CD4-positive, alpha-beta T cell treated with Interleukin-1 beta for 1 hour (primary cell): ENCODE results near the gene PNKP.

ENCODE experiments used
- DNase-seq, 2 donors: peaks; one replicate each; pipeline ENCODE4 v3.0.0-alpha.2; 2020 to 2022

Gene PNKP

DNA sequence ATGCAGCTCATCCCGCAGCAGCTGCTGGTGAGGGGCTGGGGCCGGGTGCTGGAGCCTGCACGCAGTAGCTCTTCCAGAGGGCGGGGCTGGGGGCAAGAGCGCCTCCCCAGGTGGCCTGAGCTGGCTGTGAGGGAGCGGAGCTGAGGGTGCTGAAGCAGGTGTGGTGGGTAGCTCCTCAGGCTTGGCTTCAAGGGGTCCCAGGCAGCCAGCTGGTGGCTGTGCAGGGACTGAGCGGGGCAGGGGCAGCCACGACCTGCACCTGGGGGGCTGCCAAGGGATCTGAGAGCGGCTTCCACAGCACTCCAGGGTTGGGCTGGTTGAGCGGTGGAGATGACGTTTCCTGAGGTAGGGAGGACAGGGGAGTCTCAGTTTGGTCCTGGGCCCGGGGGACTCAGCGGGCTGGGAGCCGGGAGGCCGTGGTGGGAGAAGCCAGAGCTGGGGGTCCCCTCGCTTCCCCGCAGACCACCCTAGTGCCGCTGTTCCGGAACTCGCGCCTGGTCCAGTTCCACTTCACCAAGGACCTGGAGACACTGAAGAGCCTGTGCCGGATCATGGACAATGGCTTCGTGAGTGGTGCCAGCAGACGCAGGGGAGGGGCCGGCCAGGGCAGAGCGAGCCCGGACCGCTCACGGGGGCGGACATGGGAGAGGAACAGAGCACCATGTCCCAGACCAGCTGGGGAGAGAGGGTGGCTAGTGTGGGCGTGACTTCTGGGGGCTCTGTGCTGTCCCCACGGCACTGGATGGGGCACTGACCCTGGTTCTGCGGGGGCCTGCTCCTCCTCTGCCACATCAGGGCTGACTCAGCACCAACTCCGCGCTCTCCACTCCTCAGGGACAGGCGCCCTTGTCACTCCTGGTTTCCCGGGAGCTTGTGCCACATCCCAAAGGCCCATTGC, 9.0 kb downstream of the PNKP start:
- DNase-seq: no peak

DNA sequence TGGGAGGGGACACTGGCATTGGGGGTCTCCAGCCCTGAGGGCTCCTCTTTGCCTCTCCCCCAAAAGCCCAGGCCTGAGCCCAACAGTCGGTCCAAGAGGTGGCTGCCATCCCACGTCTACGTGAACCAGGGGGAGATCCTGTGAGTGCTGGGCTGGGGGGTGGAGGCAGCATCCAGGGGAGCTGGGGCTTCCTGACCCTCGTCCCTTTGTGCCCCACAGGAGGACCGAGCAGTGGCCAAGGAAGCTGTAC, 9.6 kb downstream of the PNKP start:
- no peak for DNase-seq

GRCh38 chr19:49857061-49857837, 10.1 kb downstream of the PNKP start:
- DNase-seq: no peak

DNA sequence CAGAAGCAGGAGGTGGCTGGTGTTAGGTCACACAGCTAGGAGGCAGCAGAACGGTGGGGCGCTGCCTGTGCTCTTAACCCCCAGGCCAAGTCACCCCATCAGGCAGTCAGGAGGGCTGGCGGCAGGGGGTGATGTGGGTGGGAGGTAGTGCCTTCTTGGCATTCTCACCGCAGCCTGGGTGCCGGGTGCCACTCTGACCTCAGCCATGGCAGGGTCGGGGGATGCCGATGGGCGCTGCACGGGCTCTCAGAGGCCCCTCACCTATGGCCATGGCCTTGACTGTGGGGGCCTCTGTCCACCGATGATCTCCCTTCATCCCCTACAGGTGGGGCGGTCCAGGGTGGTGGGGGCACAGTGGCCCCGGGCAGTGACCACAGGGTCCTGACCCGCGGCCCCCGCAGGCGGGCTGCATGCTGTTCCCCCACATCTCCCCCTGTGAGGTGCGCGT, 10.8 kb downstream of the PNKP start:
- no peak for DNase-seq

DNA sequence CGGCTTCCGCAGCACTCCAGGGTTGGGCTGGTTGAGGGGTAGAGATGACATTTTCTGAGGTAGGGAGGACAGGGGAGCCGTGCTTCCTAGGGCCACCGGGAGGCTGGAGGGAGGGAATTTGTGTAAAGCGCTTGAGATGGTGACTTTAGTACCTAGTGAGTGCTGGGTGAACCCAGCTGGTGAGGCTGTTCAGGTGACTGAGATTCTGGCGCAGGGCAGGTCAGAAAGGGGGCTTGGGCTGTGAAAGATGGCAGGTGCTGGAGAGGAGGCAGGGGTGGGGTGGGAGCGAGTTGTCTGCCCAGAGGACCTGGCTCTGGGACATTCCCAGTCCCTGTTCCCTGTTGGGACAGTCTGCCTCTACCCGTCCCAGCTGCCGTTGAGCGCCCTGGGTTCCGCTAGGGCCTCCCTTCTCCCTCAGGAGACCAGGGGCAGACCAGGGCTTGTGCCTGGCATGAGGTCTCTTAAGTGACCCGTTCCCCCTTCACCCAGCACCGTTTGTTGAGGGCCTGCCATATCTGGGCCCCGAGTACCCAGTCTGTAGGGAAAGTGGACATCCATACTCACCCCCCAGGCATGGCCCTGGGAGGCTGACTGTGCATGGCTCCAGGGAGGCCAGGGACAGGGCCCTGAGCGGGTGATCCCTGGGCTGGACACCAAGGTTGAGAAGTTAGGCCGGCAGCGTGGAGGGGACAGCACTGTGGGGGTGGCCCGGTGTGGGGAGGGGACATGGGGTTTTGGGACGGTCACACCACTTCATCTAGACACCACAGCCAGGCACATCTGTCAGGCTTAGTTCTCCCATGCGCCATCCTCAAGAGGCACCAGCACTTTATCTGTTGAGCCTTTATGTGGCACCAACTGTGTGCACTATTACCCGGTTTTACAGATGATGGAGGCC, 11.5 kb downstream of the PNKP start:
- DNase-seq: no peak

GRCh38 chr19:49855277-49855675, 12.1 kb downstream of the PNKP start:
- DNase-seq: no peak

DNA sequence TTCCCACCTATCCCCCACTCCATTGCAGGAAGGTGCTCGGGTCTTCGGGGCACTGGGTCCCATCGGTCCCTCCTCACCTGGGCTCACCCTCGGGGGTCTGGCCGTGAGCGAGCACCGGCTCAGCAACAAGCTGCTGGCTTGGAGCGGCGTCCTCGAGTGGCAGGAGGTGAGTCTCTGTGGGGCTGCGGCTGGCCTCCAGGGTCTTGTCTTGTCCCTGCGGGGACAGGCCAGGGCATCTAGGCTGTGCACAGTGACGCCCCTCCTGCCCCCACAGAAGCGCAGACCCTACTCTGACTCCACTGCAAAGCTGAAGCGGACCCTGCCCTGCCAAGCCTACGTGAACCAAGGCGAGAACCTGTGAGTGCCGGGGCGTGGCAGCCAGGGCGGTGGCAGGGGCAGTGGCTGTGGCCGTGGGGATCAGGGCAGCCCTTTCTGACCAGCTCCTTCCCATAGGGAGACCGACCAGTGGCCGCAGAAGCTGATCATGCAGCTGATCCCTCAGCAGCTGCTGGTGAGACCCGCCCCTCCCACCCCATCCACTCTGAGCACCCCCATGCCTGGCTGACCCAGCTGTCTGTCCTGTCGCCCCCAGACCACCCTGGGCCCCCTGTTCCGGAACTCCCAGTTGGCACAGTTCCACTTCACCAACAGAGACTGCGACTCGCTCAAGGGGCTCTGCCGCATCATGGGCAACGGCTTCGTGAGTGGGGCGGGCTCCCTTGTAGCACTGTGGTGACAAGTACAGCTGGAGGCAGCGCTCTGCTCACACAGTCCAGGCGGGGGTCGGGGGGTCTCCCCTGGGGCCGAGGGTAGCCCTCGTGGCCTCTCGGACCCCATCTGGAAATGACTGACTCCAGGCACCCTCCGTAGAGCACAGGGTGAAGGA, 12.8 kb downstream of the PNKP start:
- no peak for DNase-seq

GRCh38 chr19:49853852-49854377, 13.5 kb downstream of the PNKP start:
- no peak for DNase-seq

DNA sequence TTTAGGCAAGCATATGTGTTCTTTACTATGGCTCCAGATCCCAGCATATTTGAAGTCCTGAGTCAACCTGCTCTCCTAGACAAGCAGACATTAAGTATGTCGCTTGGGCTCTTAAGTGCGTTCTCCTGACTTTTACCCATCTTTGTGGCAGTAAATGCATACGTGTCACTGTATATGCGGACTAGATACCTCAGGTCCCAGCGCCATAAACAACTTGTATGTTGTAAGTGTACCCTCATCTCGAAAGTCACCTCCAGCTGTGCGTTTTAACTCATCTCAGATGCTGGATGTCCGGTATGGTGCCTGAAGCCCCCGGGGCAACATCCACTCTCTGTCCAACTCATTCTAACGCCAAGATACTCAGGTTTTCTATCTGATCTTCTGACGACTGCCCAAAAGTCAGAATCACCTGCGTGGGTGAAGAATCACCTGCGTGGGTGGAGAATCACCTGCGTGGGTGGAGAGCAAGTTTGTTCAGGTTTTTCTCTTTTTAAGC, 14.7 kb downstream of the PNKP start:
- no peak for DNase-seq

DNA sequence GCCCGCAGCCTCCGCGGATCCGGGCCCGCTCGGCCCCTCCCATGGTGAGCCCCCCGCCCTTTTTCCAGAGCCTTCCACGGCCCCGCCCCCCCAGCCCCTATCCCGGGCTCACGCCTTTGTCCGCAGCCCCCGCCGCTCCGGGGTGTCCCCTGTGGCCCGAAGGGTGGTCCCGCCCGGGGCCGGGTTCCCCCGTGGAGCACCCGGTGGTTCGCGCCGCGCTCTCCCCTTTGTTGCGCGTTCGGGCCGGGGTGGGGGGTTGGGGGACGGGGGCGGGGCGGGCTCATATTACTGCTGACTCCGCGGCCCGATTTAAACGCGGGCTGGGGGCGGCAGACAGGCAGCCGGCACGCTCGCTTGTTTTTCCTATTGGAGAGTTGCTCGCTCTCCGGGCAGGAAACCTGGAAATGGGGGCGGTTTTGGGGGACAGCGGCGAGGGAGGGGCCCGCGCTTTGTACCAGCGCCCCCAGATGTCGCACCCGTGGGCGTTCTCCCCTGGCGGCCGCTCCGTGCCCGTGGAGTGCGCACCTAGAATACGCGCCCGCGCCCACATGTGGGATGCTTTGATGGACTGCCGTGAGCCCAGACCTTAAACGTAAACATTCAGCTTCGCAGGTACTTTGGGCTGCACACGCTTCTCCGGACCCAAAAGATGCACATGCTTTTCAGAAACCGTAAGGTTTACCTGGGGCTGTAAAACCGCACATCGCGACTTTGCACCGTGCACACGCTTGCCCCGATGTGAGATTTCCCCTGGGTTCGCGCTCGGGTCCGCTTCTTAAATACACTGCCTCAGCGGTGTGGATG, 15.7 kb downstream of the PNKP start:
- peak; percentile 39 to 43 for DNase-seq

GRCh38 chr19:49850487-49851342, 16.7 kb downstream of the PNKP start, which contains the start of gene PTOV1:
Gene PTOV1, plus strand, starts transcription at chr19:49851159.
- peak; percentile 90 to 91 for DNase-seq

DNA sequence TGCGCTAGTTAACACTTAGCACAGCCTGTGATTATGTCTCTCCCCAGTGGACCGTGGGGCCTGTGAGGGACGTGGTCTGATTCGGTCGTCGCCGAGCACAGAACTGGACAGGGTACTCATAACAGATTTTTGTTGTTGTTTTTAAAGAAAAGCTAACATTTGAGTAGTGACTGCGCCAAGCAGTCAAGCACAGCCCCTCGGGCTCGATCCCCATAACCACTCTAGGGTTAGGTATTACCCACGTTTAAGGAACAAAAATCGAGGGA, 17.2 kb downstream of the PNKP start:
- no peak for DNase-seq

DNA sequence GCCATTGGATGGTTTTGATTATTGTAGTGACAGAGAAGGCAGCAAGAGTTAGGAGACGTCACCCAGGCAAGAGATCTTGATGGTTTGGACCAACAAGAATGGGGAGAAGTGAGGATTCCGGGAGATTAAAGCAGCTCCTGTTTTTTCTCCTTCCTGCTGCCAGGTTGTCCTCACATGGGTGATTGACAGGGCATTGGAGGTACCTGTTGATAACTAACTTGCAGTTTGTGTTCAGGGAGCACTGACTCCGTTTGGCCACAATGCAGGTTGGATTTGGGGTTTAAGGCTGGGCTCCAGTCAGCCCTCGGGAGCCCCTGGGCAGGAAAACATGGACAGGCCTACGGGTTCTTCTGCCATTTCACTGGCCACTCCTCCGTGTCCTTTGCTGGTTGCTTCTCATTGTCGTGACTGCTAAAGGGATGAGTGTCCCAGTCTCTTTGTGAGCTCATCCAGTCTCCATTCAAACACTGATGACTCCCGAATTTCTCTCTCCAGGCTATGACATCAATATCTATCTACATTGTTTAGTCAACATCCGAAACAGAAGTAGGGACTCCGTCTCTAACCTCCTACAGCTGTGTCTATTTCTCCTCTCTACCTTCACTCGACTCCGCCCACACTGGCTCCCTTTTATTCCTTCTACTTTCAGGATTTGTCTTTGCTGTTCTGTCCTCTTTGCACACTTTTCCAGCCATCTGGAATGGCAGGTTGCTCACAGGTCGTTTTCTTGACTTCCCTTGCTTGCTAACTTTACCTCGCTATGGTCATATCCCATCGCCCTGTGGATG, 17.7 kb downstream of the PNKP start:
- DNase-seq: no peak

- no peak for DNase-seq
Observed at GRCh38 chr19:49848938-49849337, 18.4 kb downstream of the PNKP start.

DNA sequence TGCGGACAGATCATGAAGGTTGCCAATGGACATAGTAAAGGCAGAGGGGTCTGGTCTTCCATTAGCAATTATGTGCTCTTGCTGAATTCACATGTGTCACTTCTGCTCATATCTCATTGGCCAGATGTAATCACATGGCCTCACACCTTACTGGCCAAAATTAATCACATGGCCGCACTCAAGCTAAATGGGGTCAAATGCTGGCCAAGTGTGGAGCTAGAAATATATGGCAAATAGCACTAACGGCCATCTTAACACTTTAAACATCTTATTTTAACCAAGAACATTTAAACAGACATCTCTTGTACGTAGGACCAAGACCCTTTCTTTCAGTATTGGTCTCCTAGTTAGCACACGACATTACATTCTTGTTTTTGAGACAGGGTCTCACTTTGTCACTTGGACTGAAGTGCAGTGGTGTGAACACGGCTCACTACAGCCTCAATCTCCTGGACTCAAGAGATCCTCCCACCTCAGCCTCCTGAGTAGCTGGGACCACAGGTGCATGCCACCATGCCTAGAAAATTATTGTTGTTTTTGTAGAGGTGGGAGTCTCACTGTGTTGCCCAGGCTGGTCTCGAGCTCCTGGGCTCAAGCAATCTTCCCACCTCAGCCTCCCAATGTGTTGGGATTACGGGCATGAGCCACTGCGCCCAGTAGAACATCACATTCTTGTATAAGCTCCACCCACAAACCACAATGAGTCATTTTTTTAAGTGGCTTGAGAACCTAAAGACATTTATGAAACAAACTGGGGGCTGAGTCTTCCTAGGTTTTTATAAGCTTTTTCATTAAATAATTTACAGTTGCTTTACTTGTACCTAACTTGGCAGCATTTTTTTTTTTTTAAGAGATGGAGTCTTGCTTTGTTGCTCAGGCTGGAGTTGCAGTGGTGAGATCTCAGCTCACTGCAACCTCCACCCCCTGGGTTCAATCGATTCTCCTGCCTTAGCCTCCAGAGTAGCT, 19.4 kb downstream of the PNKP start:
- peak in 1 of 2 donors; percentile 42 for DNase-seq

DNA sequence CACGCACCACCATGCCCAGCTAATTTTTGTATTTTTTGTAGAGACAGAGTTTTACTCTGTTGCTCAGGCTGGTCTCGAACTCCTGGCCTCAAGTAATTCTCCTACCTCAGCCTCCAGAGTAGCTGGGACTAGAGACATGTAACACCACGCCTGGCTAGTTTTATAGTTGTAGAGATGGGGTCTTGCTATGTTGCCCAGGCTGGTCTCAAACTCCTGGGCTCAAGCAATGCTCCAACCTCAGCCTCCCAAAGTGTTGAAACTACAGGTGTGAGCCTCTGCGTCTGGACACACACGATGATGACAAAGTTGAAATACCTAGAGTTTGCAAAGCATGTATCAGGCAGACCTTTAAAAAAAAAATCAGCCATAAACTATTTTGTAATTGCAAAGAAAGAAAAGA, 21.0 kb downstream of the PNKP start:
- DNase-seq: no peak

- DNase-seq: no peak
Observed at GRCh38 chr19:49845414-49845813, 22.0 kb downstream of the PNKP start.
